KMS-11 (cell line): ENCODE measurements around the gene MRPL9.

Experiments used
- H2AFZ ChIP-seq: fragments of 200-600 bp; sonication (generic); 2 replicates; pipeline ENCODE4 v1.6.1; 2016; ENCODE audit warnings: antibody characterized with exemption, mixed run types, low read depth
- H3K27ac ChIP-seq: fragments of 200-600 bp; sonication (generic); 2 replicates; pipeline ENCODE4 v1.6.1; 2016; ENCODE audit warnings: mild to moderate bottlenecking, mixed run types
- H3K27me3 ChIP-seq: fragments of 200-600 bp; sonication (generic); 2 replicates; pipeline ENCODE4 v1.6.1; 2017; ENCODE audit warnings: mild to moderate bottlenecking, low read depth, mixed run types, moderate library complexity; ENCODE audit not compliant: insufficient read depth
- H3K36me3 ChIP-seq: fragments of 200-600 bp; sonication (generic); 2 replicates; pipeline ENCODE4 v1.6.1; 2017; ENCODE audit warnings: mild to moderate bottlenecking, mixed run types; ENCODE audit not compliant: insufficient read depth
- H3K4me1 ChIP-seq: fragments of 200-600 bp; sonication (generic); 2 replicates; pipeline ENCODE4 v1.6.1; 2016; ENCODE audit warnings: mild to moderate bottlenecking, low read depth, mixed run types; ENCODE audit not compliant: poor library complexity, severe bottlenecking
- H3K4me2 ChIP-seq: fragments of 200-600 bp; sonication (generic); 2 replicates; pipeline ENCODE4 v1.7.0; 2016; ENCODE audit warnings: mild to moderate bottlenecking, mixed run types
- H3K4me3 ChIP-seq: fragments of 200-600 bp; sonication (generic); IDR thresholded peaks from 2 replicates; pipeline ENCODE4 v1.6.1; 2017; ENCODE audit warnings: low read depth, low read length, mixed read lengths; ENCODE audit not compliant: insufficient read depth
- H3K79me2 ChIP-seq: fragments of 200-600 bp; sonication (generic); 2 replicates; pipeline ENCODE4 v1.6.1; 2016; ENCODE audit warnings: low read depth, mixed run types; ENCODE audit not compliant: insufficient read depth
- H3K9ac ChIP-seq: fragments of 200-600 bp; sonication (generic); 2 replicates; pipeline ENCODE4 v1.6.1; 2016; ENCODE audit warnings: mild to moderate bottlenecking, mixed run types
- H4K20me1 ChIP-seq: fragments of 200-600 bp; sonication (generic); 2 replicates; pipeline ENCODE4 v1.6.1; 2016; ENCODE audit warnings: mild to moderate bottlenecking, mixed run types; ENCODE audit not compliant: insufficient read depth
- TF ChIP-seq, protein P1 (sequence below): fragments of 200-600 bp; sonication (generic); conservative IDR thresholded peaks from 2 replicates; pipeline ENCODE4 v1.6.1; 2017; ENCODE audit warnings: low read depth, mild to moderate bottlenecking, antibody characterized with exemption, low read length, moderate library complexity, mixed read lengths

Gene MRPL9

DNA sequence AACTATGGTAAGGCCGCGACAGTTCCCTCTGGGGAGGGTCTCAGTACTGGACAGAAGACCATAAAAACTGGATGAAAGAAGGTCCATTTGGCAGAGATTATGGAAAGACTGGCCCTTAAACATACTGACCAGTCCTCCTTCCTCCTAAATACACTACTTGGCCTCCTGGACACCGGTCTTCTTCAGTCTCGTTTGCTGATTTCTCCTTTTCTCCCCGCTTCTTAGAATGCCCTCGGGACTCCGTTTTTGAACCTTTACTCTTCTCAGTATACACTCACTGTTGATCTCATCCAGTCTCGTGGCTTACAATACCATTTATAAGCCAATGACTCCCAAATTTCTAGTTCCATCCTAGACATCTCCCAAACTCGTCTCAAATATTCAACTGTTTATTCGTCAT, 694 bp upstream of the MRPL9 start:
- Histone ChIP-seq H3K4me1 (peaks cover 19% of the 10 kb centered on the region), H4K20me1 (no peaks in the 10 kb centered on the region), H2AFZ (peak overlapping the region; percentile 95), H3K4me2 (peak overlapping the region; percentile 95), H3K27me3 (no peaks in the 10 kb centered on the region), H3K36me3 (peaks cover 22% of the 10 kb centered on the region; the same call in 1 of the 2 replicates), H3K4me3 (peak overlapping the region; percentile 99), H3K27ac (peak overlapping the region; percentile 57), H3K9ac (peak overlapping the region; percentile 86), H3K79me2 (peaks cover 20% of the 10 kb centered on the region)
- TF ChIP-seq, protein P1, sequence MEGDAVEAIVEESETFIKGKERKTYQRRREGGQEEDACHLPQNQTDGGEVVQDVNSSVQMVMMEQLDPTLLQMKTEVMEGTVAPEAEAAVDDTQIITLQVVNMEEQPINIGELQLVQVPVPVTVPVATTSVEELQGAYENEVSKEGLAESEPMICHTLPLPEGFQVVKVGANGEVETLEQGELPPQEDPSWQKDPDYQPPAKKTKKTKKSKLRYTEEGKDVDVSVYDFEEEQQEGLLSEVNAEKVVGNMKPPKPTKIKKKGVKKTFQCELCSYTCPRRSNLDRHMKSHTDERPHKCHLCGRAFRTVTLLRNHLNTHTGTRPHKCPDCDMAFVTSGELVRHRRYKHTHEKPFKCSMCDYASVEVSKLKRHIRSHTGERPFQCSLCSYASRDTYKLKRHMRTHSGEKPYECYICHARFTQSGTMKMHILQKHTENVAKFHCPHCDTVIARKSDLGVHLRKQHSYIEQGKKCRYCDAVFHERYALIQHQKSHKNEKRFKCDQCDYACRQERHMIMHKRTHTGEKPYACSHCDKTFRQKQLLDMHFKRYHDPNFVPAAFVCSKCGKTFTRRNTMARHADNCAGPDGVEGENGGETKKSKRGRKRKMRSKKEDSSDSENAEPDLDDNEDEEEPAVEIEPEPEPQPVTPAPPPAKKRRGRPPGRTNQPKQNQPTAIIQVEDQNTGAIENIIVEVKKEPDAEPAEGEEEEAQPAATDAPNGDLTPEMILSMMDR = no peak

DNA sequence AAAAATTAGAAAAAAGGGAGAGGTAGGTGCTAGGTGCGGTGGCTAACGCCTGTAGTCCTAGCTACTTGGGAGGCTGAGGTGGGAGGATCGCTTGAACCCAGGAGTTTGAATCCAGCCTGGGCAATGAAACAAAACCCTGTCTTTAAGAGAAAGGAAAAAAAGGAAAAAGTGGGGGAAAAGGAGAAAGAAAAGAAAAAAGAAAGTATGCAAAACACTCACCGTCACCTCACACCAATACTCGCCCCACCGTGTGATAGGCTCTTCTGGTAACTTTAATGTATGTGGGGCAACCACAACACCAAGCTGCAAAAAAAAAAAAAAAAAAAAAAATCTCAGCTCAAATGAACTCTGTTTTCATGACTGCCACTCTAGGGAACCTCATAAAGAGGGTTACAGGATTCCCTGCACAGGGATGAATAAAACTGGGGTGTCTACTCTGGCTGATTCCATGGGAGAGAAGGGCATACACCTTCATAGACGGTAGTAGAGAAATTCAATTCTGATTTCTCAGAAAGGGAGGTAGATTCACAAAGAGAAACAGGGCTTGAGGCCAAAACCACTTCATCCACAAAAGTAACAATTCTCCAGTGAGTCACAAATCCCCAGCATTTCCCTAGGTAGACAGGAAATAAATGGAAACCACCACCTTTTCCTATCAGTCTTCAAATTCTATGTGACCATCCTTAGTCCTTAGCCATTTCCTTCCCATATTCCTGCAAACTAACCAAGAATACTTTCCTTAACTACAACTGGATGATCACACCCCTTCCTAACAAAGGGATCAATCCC, 2.5 kb downstream of the MRPL9 start:
- H3K9ac ChIP-seq = no peak overlapping the region
- H4K20me1 ChIP-seq = no peaks in the 10 kb centered on the region
- no peaks in the 10 kb centered on the region for H3K27me3 ChIP-seq
- H3K4me1 ChIP-seq = peaks cover 19% of the 10 kb centered on the region
- H3K4me3 ChIP-seq = no peak overlapping the region
- H2AFZ ChIP-seq = no peak overlapping the region
- peaks cover 29% of the 10 kb centered on the region; the same call in 1 of the 2 replicates for H3K36me3 ChIP-seq
- H3K27ac ChIP-seq = no peak overlapping the region
- TF ChIP-seq, protein P1 = no peak
- H3K4me2 ChIP-seq = no peak overlapping the region
- peaks cover 20% of the 10 kb centered on the region for H3K79me2 ChIP-seq

DNA sequence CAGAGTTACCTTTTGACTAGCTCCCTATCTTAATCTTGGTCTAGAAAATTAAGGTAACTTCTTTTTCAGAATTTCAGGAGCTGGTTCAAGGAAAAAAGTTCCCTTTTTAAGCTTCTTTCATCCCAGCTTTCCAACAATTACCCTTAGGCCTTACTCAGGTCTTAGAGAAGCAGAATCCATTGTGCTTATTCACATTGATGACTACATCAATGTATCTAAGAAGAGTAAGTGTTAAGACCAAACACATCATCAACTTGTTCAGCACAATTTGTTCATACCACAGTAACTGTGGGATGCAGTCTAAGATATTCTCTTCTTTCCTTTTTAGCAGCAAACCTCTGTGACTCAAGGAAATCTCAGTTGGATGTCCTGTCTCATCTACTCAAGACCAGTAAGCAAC, 4.1 kb downstream of the MRPL9 start:
- TF ChIP-seq, protein P1 = no peak
- H2AFZ ChIP-seq = no peak overlapping the region
- no peaks in the 10 kb centered on the region for H3K27me3 ChIP-seq
- H3K9ac ChIP-seq = no peak overlapping the region
- H3K79me2 ChIP-seq = peaks cover 20% of the 10 kb centered on the region
- no peak overlapping the region for H3K4me3 ChIP-seq
- peaks cover 15% of the 10 kb centered on the region for H3K4me1 ChIP-seq
- H3K4me2 ChIP-seq = no peak overlapping the region
- no peaks in the 10 kb centered on the region for H4K20me1 ChIP-seq
- H3K27ac ChIP-seq = no peak overlapping the region
- peaks cover 29% of the 10 kb centered on the region; the same call in 1 of the 2 replicates for H3K36me3 ChIP-seq

DNA sequence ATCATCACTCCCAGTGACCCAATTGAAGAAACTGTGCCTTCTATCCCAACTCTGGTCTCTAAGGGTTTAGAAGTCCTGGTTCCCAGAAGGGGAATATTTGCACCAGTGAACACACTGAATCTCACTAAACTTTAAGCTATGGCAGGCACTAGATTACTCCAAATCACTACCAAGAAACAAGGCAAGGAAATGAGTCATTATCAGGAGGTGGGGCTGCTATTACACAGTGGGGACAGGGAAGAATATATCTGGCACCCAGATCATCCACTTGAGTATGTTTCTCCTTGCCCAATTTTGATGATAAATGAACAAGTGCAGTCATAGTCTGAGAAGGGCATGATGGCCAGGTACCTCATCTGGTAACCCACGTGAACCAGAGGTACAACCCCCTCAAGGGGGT, 7.0 kb downstream of the MRPL9 start:
- no peak overlapping the region for H3K27ac ChIP-seq
- H4K20me1 ChIP-seq = no peaks in the 10 kb centered on the region
- H3K4me2 ChIP-seq = no peak overlapping the region
- H3K4me3 ChIP-seq = no peak overlapping the region
- TF ChIP-seq, protein P1 = no peak
- no peak overlapping the region for H3K9ac ChIP-seq
- peaks cover 1% of the 10 kb centered on the region; the same call in 1 of the 2 replicates for H3K79me2 ChIP-seq
- no peaks in the 10 kb centered on the region for H3K4me1 ChIP-seq
- no peaks in the 10 kb centered on the region for H3K27me3 ChIP-seq
- H2AFZ ChIP-seq = no peak overlapping the region
- peaks cover 20% of the 10 kb centered on the region; the same call in 1 of the 2 replicates for H3K36me3 ChIP-seq
